ENCODE results near the gene C1QTNF8.
"Not testable (repeated sequence)": the region's sequence is repeated elsewhere in the genome, so short reads cannot be mapped to it uniquely, and the experiment has no call there.

GRCh38 chr16:1092685-1093283, 3.3 kb downstream of the C1QTNF8 start:
- not testable (repeated sequence) for TF ChIP-seq ZNF281 (CRISPR knock-in tag; IDR thresholded peaks at IDR 0.05; ENCODE audit: borderline replicate concordance); BRF2 (CRISPR knock-in tag; IDR thresholded peaks at IDR 0.05); SP4 (CRISPR knock-in tag; IDR thresholded peaks at IDR 0.05); TAF1 (CRISPR knock-in tag; IDR thresholded peaks at IDR 0.05); CTCF (CRISPR knock-in tag; IDR thresholded peaks at IDR 0.05); DRAP1 (CRISPR knock-in tag; IDR thresholded peaks at IDR 0.05); JUND (CRISPR knock-in tag; IDR thresholded peaks at IDR 0.05); TCF7L2 (IDR thresholded peaks at IDR 0.05; ENCODE audit: low read depth, low read length); ZSCAN5A (CRISPR knock-in tag; IDR thresholded peaks at IDR 0.05; ENCODE audit: borderline replicate concordance)
